MM.1S (cell line): ENCODE measurements around the gene PAX8.

Experiments
- DNase-seq: peaks from one replicate; pipeline ENCODE4 v3.0.0-alpha.2; 2015
- H2AFZ ChIP-seq: fragments of 300-600 bp; sonication (generic); 2 replicates; pipeline ENCODE4 v1.6.0; 2016; ENCODE audit warnings: antibody characterized with exemption, low read length
- H3F3A ChIP-seq: fragments of 300-600 bp; sonication (generic); 2 replicates; pipeline ENCODE4 v1.6.1; 2016; ENCODE audit warnings: mild to moderate bottlenecking, antibody characterized with exemption, low read length, moderate library complexity, mixed read lengths; ENCODE audit not compliant: insufficient read depth
- H3K27ac ChIP-seq: fragments of 300-600 bp; sonication (generic); 2 replicates; pipeline ENCODE4 v1.5.1; 2016; ENCODE audit warnings: mild to moderate bottlenecking, low read length
- H3K27me3 ChIP-seq: fragments of 300-600 bp; sonication (generic); replicated peaks from 2 replicates; pipeline ENCODE4 v1.6.0; 2016; ENCODE audit warnings: low read length; ENCODE audit not compliant: insufficient read depth
- H3K36me3 ChIP-seq: fragments of 300-600 bp; sonication (generic); replicated peaks from 2 replicates; pipeline ENCODE4 v1.6.1; 2016; ENCODE audit warnings: mild to moderate bottlenecking, low read length, mixed read lengths; ENCODE audit not compliant: insufficient read depth
- H3K4me1 ChIP-seq: fragments of 300-600 bp; sonication (generic); 2 replicates; pipeline ENCODE4 v1.6.1; 2016; ENCODE audit warnings: low read length, mixed read lengths
- H3K4me2 ChIP-seq: fragments of 300-600 bp; sonication (generic); 2 replicates; pipeline ENCODE4 v1.6.0; 2016; ENCODE audit warnings: low read depth, low read length
- H3K4me3 ChIP-seq: fragments of 300-600 bp; sonication (generic); 2 replicates; pipeline ENCODE4 v1.5.1; 2016; ENCODE audit warnings: low read length, mixed read lengths
- H3K79me2 ChIP-seq: fragments of 300-600 bp; sonication (generic); 2 replicates; pipeline ENCODE4 v1.6.1; 2016; ENCODE audit warnings: mixed run types, low read length, mixed read lengths
- H3K9ac ChIP-seq: fragments of 300-600 bp; sonication (generic); 2 replicates; pipeline ENCODE4 v1.6.1; 2016; ENCODE audit warnings: low read length, mixed read lengths
- H3K9me2 ChIP-seq: fragments of 300-600 bp; sonication (generic); replicated peaks from 2 replicates; pipeline ENCODE4 v1.6.1; 2016; ENCODE audit warnings: mild to moderate bottlenecking, low read length, mixed read lengths; ENCODE audit not compliant: insufficient read depth
- H3K9me3 ChIP-seq: fragments of 300-600 bp; sonication (generic); replicated peaks from 2 replicates; pipeline ENCODE4 v1.6.1; 2016; ENCODE audit warnings: mild to moderate bottlenecking, low read length, mixed read lengths; ENCODE audit not compliant: insufficient read depth
- H4K20me1 ChIP-seq: fragments of 300-600 bp; sonication (generic); 2 replicates; pipeline ENCODE4 v1.6.1; 2016; ENCODE audit warnings: mild to moderate bottlenecking, low read length, moderate library complexity, mixed read lengths; ENCODE audit not compliant: insufficient read depth
- EZH2 ChIP-seq: fragments of 300-600 bp; sonication (generic); optimal IDR thresholded peaks from 2 replicates; pipeline ENCODE3; 2017; ENCODE audit warnings: low read depth, mild to moderate bottlenecking, antibody characterized with exemption, low read length, mixed read lengths
- EZH2phosphoT487 ChIP-seq: fragments of 300-600 bp; sonication (generic); IDR thresholded peaks from 2 replicates; pipeline ENCODE4 v1.6.1; 2018; ENCODE audit warnings: antibody characterized with exemption, low read length
- TF ChIP-seq, protein P1 (sequence below): fragments of 300-600 bp; sonication (generic); IDR thresholded peaks from 2 replicates; pipeline ENCODE4 v1.5.1; 2016; ENCODE audit warnings: antibody characterized with exemption, low read length, mixed read lengths

Gene PAX8

DNA sequence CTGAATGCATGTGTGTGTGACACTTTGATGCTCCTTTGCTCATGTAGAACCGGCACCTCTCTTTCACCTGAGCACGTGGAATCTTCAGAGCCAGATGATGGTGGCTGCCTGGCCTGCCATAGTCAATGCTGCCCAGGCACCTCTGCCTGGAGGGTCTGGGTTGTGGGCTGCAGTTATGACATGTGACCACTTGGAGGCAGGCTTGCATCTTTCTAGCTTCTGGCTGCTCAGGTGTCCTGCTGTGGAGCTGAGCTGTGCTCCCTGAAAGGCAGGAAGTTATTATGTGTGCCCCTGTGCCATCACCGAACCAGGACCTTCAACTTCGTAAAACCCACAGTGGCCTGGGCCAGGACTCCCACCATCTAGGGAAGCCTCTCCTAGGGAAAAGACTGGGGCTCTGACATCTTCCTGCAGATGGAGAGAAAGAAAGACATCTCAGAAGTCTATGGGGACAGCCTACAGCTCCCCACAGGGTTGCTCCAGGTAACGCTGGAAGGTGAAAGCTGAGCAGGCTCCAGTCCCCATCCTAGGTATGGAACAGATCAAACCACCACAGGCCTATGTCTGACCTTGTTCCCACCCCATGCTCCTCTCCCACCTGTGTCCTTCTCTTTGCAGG, 74.7 kb downstream of the PAX8 start:
- Histone ChIP-seq H3K27ac (no peak overlapping the region), H3K36me3 (no peaks in the 10 kb centered on the region; the same call in 1 of the 2 replicates)

DNA sequence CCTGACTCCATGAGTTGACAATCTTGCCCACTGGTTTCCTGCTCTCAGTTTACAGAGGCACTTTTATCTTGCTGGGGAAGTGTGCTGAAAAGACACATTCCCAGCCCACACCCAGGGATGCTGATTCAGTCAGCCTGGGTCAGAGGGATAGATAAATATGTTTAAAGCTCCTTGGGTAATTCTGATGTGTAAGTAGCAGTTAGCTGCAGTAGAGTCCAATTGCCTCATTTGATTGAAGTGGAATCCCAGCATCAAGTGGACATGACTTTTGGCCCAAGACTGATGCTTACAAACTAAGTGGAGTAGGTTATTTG, 75.5 kb downstream of the PAX8 start:
- Histone ChIP-seq H3K79me2 (no peaks in the 10 kb centered on the region), H3K9me3 (no peaks in the 10 kb centered on the region), H4K20me1 (no peaks in the 10 kb centered on the region), H3K9me2 (no peaks in the 10 kb centered on the region), H3K36me3 (no peaks in the 10 kb centered on the region; the same call in 1 of the 2 replicates), H3K4me2 (no peak overlapping the region), H3K27ac (no peak overlapping the region), H3K4me1 (no peaks in the 10 kb centered on the region), H2AFZ (no peak overlapping the region), H3K4me3 (no peak overlapping the region), H3F3A (0 out of 2 replicates have a peak, but pooled peaks cover 2% of the 10 kb centered on the region), H3K27me3 (no peaks in the 10 kb centered on the region), H3K9ac (no peak overlapping the region)
- TF ChIP-seq, protein P1, sequence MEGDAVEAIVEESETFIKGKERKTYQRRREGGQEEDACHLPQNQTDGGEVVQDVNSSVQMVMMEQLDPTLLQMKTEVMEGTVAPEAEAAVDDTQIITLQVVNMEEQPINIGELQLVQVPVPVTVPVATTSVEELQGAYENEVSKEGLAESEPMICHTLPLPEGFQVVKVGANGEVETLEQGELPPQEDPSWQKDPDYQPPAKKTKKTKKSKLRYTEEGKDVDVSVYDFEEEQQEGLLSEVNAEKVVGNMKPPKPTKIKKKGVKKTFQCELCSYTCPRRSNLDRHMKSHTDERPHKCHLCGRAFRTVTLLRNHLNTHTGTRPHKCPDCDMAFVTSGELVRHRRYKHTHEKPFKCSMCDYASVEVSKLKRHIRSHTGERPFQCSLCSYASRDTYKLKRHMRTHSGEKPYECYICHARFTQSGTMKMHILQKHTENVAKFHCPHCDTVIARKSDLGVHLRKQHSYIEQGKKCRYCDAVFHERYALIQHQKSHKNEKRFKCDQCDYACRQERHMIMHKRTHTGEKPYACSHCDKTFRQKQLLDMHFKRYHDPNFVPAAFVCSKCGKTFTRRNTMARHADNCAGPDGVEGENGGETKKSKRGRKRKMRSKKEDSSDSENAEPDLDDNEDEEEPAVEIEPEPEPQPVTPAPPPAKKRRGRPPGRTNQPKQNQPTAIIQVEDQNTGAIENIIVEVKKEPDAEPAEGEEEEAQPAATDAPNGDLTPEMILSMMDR: no peak
- TF ChIP-seq EZH2phosphoT487 (no peak), EZH2 (no peak)
- DNase-seq: no peak

More for the DNA sequence above, 74.7 kb downstream of the PAX8 start:
- Histone ChIP-seq H3K4me1 (no peaks in the 10 kb centered on the region), H3K9me3 (no peaks in the 10 kb centered on the region), H4K20me1 (no peaks in the 10 kb centered on the region), H2AFZ (no peak overlapping the region), H3K4me3 (no peak overlapping the region), H3F3A (0 out of 2 replicates have a peak, but pooled peaks cover 2% of the 10 kb centered on the region), H3K27me3 (no peaks in the 10 kb centered on the region), H3K9me2 (no peaks in the 10 kb centered on the region), H3K9ac (no peak overlapping the region), H3K79me2 (no peaks in the 10 kb centered on the region), H3K4me2 (no peak overlapping the region)
- DNase-seq: peak; percentile 74
- no peak for TF ChIP-seq EZH2phosphoT487
- TF ChIP-seq, protein P1: peak; percentile 81

GRCh38 chr2:113202305-113203216, 76.2 kb downstream of the PAX8 start:
- Histone ChIP-seq H3K27ac (no peak overlapping the region), H3K79me2 (no peaks in the 10 kb centered on the region), H3K9me3 (no peaks in the 10 kb centered on the region), H3K36me3 (no peaks in the 10 kb centered on the region; the same call in 1 of the 2 replicates), H3K4me2 (no peak overlapping the region), H2AFZ (no peak overlapping the region), H4K20me1 (no peaks in the 10 kb centered on the region), H3K9ac (no peak overlapping the region), H3K4me3 (no peak overlapping the region), H3K9me2 (no peaks in the 10 kb centered on the region), H3F3A (0 out of 2 replicates have a peak, but pooled peaks cover 2% of the 10 kb centered on the region), H3K4me1 (no peaks in the 10 kb centered on the region), H3K27me3 (no peaks in the 10 kb centered on the region)
- no peak for TF ChIP-seq EZH2
- TF ChIP-seq EZH2phosphoT487: no peak
- TF ChIP-seq, protein P1: no peak
- DNase-seq: no peak
